ENCODE data around the gene AKAP12. TPM values are rescaled to one million over a fixed set of nuclear protein-coding genes. Genes with fewer than 3 reads are reported as not detected.

Gene AKAP12
- total and polyA plus RNA-seq, 2 experiments from 2014 or later: 90.1 to 137 TPM

DNA sequence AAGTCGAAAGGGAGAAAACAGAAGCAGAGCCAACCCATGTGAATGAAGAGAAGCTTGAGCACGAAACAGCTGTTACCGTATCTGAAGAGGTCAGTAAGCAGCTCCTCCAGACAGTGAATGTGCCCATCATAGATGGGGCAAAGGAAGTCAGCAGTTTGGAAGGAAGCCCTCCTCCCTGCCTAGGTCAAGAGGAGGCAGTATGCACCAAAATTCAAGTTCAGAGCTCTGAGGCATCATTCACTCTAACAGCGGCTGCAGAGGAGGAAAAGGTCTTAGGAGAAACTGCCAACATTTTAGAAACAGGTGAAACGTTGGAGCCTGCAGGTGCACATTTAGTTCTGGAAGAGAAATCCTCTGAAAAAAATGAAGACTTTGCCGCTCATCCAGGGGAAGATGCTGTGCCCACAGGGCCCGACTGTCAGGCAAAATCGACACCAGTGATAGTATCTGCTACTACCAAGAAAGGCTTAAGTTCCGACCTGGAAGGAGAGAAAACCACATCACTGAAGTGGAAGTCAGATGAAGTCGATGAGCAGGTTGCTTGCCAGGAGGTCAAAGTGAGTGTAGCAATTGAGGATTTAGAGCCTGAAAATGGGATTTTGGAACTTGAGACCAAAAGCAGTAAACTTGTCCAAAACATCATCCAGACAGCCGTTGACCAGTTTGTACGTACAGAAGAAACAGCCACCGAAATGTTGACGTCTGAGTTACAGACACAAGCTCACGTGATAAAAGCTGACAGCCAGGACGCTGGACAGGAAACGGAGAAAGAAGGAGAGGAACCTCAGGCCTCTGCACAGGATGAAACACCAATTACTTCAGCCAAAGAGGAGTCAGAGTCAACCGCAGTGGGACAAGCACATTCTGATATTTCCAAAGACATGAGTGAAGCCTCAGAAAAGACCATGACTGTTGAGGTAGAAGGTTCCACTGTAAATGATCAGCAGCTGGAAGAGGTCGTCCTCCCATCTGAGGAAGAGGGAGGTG is 112.9 kb downstream of the AKAP12 start:
- no peaks in the 10 kb centered on the region for H3F3A ChIP-seq (replicated peaks; ENCODE audit: low read depth)
- TF ChIP-seq STAT1 (IDR thresholded peaks at IDR 0.05; ENCODE audit: unreplicated experiment): no peak
- no peak for TF ChIP-seq EZH2 (IDR thresholded peaks at IDR 0.05; ENCODE audit: low read depth, unreplicated experiment)
- no peak for TF ChIP-seq JUNB (IDR thresholded peaks at IDR 0.05; ENCODE audit: unreplicated experiment)
- TF ChIP-seq, protein P1, sequence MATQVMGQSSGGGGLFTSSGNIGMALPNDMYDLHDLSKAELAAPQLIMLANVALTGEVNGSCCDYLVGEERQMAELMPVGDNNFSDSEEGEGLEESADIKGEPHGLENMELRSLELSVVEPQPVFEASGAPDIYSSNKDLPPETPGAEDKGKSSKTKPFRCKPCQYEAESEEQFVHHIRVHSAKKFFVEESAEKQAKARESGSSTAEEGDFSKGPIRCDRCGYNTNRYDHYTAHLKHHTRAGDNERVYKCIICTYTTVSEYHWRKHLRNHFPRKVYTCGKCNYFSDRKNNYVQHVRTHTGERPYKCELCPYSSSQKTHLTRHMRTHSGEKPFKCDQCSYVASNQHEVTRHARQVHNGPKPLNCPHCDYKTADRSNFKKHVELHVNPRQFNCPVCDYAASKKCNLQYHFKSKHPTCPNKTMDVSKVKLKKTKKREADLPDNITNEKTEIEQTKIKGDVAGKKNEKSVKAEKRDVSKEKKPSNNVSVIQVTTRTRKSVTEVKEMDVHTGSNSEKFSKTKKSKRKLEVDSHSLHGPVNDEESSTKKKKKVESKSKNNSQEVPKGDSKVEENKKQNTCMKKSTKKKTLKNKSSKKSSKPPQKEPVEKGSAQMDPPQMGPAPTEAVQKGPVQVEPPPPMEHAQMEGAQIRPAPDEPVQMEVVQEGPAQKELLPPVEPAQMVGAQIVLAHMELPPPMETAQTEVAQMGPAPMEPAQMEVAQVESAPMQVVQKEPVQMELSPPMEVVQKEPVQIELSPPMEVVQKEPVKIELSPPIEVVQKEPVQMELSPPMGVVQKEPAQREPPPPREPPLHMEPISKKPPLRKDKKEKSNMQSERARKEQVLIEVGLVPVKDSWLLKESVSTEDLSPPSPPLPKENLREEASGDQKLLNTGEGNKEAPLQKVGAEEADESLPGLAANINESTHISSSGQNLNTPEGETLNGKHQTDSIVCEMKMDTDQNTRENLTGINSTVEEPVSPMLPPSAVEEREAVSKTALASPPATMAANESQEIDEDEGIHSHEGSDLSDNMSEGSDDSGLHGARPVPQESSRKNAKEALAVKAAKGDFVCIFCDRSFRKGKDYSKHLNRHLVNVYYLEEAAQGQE (IDR thresholded peaks at IDR 0.05; ENCODE audit: unreplicated experiment): no peak
- TF ChIP-seq NANOG (IDR thresholded peaks at IDR 0.05; ENCODE audit: borderline replicate concordance): no peak
- TF ChIP-seq, protein P2, sequence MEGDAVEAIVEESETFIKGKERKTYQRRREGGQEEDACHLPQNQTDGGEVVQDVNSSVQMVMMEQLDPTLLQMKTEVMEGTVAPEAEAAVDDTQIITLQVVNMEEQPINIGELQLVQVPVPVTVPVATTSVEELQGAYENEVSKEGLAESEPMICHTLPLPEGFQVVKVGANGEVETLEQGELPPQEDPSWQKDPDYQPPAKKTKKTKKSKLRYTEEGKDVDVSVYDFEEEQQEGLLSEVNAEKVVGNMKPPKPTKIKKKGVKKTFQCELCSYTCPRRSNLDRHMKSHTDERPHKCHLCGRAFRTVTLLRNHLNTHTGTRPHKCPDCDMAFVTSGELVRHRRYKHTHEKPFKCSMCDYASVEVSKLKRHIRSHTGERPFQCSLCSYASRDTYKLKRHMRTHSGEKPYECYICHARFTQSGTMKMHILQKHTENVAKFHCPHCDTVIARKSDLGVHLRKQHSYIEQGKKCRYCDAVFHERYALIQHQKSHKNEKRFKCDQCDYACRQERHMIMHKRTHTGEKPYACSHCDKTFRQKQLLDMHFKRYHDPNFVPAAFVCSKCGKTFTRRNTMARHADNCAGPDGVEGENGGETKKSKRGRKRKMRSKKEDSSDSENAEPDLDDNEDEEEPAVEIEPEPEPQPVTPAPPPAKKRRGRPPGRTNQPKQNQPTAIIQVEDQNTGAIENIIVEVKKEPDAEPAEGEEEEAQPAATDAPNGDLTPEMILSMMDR (conservative IDR thresholded peaks at IDR 0.05; ENCODE audit: low read depth in 2 of 2): no peak
- TF ChIP-seq EZH2phosphoT487 (IDR thresholded peaks at IDR 0.05; ENCODE audit: unreplicated experiment): no peak
- no peak for TF ChIP-seq ZNF114 (CRISPR knock-in tag; IDR thresholded peaks at IDR 0.05)
- no peak for TF ChIP-seq CREB1 (CRISPR knock-in tag; IDR thresholded peaks at IDR 0.05; ENCODE audit: low read depth)
- TF ChIP-seq, protein P3, sequence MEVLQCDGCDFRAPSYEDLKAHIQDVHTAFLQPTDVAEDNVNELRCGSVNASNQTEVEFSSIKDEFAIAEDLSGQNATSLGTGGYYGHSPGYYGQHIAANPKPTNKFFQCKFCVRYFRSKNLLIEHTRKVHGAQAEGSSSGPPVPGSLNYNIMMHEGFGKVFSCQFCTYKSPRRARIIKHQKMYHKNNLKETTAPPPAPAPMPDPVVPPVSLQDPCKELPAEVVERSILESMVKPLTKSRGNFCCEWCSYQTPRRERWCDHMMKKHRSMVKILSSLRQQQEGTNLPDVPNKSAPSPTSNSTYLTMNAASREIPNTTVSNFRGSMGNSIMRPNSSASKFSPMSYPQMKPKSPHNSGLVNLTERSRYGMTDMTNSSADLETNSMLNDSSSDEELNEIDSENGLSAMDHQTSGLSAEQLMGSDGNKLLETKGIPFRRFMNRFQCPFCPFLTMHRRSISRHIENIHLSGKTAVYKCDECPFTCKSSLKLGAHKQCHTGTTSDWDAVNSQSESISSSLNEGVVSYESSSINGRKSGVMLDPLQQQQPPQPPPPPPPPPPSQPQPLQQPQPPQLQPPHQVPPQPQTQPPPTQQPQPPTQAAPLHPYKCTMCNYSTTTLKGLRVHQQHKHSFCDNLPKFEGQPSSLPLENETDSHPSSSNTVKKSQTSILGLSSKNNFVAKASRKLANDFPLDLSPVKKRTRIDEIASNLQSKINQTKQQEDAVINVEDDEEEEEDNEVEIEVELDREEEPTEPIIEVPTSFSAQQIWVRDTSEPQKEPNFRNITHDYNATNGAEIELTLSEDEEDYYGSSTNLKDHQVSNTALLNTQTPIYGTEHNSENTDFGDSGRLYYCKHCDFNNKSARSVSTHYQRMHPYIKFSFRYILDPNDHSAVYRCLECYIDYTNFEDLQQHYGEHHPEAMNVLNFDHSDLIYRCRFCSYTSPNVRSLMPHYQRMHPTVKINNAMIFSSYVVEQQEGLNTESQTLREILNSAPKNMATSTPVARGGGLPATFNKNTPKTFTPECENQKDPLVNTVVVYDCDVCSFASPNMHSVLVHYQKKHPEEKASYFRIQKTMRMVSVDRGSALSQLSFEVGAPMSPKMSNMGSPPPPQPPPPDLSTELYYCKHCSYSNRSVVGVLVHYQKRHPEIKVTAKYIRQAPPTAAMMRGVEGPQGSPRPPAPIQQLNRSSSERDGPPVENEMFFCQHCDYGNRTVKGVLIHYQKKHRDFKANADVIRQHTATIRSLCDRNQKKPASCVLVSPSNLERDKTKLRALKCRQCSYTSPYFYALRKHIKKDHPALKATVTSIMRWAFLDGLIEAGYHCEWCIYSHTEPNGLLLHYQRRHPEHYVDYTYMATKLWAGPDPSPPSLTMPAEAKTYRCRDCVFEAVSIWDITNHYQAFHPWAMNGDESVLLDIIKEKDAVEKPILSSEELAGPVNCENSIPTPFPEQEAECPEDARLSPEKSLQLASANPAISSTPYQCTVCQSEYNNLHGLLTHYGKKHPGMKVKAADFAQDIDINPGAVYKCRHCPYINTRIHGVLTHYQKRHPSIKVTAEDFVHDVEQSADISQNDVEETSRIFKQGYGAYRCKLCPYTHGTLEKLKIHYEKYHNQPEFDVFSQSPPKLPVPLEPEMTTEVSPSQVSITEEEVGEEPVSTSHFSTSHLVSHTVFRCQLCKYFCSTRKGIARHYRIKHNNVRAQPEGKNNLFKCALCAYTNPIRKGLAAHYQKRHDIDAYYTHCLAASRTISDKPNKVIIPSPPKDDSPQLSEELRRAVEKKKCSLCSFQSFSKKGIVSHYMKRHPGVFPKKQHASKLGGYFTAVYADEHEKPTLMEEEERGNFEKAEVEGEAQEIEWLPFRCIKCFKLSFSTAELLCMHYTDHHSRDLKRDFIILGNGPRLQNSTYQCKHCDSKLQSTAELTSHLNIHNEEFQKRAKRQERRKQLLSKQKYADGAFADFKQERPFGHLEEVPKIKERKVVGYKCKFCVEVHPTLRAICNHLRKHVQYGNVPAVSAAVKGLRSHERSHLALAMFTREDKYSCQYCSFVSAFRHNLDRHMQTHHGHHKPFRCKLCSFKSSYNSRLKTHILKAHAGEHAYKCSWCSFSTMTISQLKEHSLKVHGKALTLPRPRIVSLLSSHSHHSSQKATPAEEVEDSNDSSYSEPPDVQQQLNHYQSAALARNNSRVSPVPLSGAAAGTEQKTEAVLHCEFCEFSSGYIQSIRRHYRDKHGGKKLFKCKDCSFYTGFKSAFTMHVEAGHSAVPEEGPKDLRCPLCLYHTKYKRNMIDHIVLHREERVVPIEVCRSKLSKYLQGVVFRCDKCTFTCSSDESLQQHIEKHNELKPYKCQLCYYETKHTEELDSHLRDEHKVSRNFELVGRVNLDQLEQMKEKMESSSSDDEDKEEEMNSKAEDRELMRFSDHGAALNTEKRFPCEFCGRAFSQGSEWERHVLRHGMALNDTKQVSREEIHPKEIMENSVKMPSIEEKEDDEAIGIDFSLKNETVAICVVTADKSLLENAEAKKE (CRISPR knock-in tag; IDR thresholded peaks at IDR 0.05): no peak
- no peak for TF ChIP-seq POLR2AphosphoS5 (IDR thresholded peaks at IDR 0.05; ENCODE audit: low read depth)
- TF ChIP-seq, protein P4, sequence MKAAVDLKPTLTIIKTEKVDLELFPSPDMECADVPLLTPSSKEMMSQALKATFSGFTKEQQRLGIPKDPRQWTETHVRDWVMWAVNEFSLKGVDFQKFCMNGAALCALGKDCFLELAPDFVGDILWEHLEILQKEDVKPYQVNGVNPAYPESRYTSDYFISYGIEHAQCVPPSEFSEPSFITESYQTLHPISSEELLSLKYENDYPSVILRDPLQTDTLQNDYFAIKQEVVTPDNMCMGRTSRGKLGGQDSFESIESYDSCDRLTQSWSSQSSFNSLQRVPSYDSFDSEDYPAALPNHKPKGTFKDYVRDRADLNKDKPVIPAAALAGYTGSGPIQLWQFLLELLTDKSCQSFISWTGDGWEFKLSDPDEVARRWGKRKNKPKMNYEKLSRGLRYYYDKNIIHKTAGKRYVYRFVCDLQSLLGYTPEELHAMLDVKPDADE (IDR thresholded peaks at IDR 0.05): no peak
- TF ChIP-seq ZNF331 (CRISPR knock-in tag; IDR thresholded peaks at IDR 0.05; ENCODE audit: low read depth): no peak
- Mint-ChIP-seq H3K4me3 (no peak overlapping the region), H3K27me3 (ENCODE audit: insufficient read depth, low read depth, poor library complexity) (peaks cover 2% of the 10 kb centered on the region), H3K9me3 (no peaks in the 10 kb centered on the region), H3K36me3 (ENCODE audit: low read depth) (peaks cover 30% of the 10 kb centered on the region), H3K27ac (no peak overlapping the region), H3K4me1 (no peaks in the 10 kb centered on the region)
- no peaks in the 10 kb centered on the region for H3K27me3 ChIP-seq (ENCODE audit: insufficient read depth)
- no peak overlapping the region for H3K27ac ChIP-seq (ENCODE audit: low read depth)
- 0 out of 2 replicates have a peak, but pooled peaks cover 3% of the 10 kb centered on the region for H4K20me1 ChIP-seq (replicated peaks; ENCODE audit: insufficient read depth)
- no peaks in the 10 kb centered on the region for H3K9me2 ChIP-seq (ENCODE audit: insufficient read depth)
- H3K4me2 ChIP-seq: no peak overlapping the region
- no peak overlapping the region for H2AFZ ChIP-seq
- H3K79me2 ChIP-seq (replicated peaks; ENCODE audit: insufficient read depth): no peaks in the 10 kb centered on the region
- no peaks in the 10 kb centered on the region for H3K36me3 ChIP-seq (ENCODE audit: insufficient read depth)
- DNase-seq (ENCODE audit: low spot score) (no peak), ATAC-seq (no peak)
- H3K4me3 ChIP-seq: no peak overlapping the region
- no peaks in the 10 kb centered on the region for H3K4me1 ChIP-seq (ENCODE audit: insufficient read depth)

Data from GM23338 (cell line).